Measurements from ENCODE around the gene ARCN1. TPM values are rescaled to one million over a fixed set of nuclear protein-coding genes. Genes with fewer than 3 reads are reported as not detected.
A peak's percentile ranks its signal among the peaks of the same experiment; 100 is the strongest.

The ARCN1 gene
- total and polyA plus RNA-seq, 2 donors (not counting 1 experiment from before 2014, with no cell fraction given) = 42.9 to 83.2 TPM

GRCh38 chr11:118621784-118622375 is 49.7 kb downstream of the ARCN1 start:
- no peaks in the 10 kb centered on the region for H3K9me3 ChIP-seq (ENCODE audit: control extremely low read depth in 1 of 3, control insufficient read depth in 2 of 3, insufficient read depth in 1 of 3, low read length in 2 of 3)
- intact Hi-C loops (cut with micrococcal nuclease) = no loop called here
- Mint-ChIP-seq H3K27ac (no peak overlapping the region), H3K9me3 (ENCODE audit: insufficient read depth) (no peaks in the 10 kb centered on the region), H3K4me1 (peaks cover 14% of the 10 kb centered on the region), H3K27me3 (peaks cover 34% of the 10 kb centered on the region), H3K4me3 (peak overlapping the region; percentile 59)
- H3K4me1 ChIP-seq (ENCODE audit: control insufficient read depth in 2 of 2, insufficient read depth in 2 of 2, low read length in 2 of 2) = peaks cover 8 to 12% of the 10 kb centered on the region in 2 donors
- ATAC-seq (ENCODE audit: low read depth) (no peak), DNase-seq (no peak)
- H3K4me2 ChIP-seq (replicated peaks; ENCODE audit: low read depth, low read length, poor library complexity, severe bottlenecking) = peak overlapping the region; percentile 79
- no peaks in the 10 kb centered on the region for H3K79me2 ChIP-seq (ENCODE audit: control insufficient read depth, insufficient read depth, low read length)
- peaks cover 0 to 25% (median 12%) of the 10 kb centered on the region in 4 experiments for H3K27me3 ChIP-seq (replicated peaks in 1 of 4; ENCODE audit: control extremely low read depth in 1 of 4, control insufficient read depth in 3 of 4, insufficient read depth in 4 of 4, low read length in 3 of 4)
- H3K9ac ChIP-seq (ENCODE audit: low read length) = peak overlapping the region; percentile 37
- TF ChIP-seq EZH2 (IDR thresholded peaks at IDR 0.05; ENCODE audit: borderline replicate concordance, insufficient read depth, low read depth, low read length, poor library complexity, severe bottlenecking) = no peak
- TF ChIP-seq CTCF (IDR thresholded peaks at IDR 0.05) = no peak
- ChIA-PET CTCF (interaction anchor here (0.5 to 0.8 kb wide), 2 partner anchors 14 to 411 kb away, joined by 3 to 5 read pairs; partner anchors contain the start of gene PHLDB1), POLR2A (interaction anchor here (1.0 kb wide), 1 partner anchor 15 kb away, joined by 5 read pairs; the partner anchor contains the start of gene PHLDB1)
- H3K27ac ChIP-seq (ENCODE audit: low read length in 2 of 2) = no peak overlapping the region
- 93% methylated on average over 1 of the region's 4 CpGs for WGBS (ENCODE audit: insufficient coverage)
- no peaks in the 10 kb centered on the region for H4K20me1 ChIP-seq (ENCODE audit: control insufficient read depth, insufficient read depth, low read length, poor library complexity, severe bottlenecking)
- no peaks in the 10 kb centered on the region for H3K36me3 ChIP-seq (replicated peaks in 1 of 2; ENCODE audit: control extremely low read depth in 1 of 2, control insufficient read depth in 1 of 2, extremely low read depth in 1 of 2, insufficient read depth in 2 of 2, low read length in 1 of 2)
- no peak overlapping the region for H2AFZ ChIP-seq (ENCODE audit: insufficient read depth, low read depth, low read length, poor library complexity, severe bottlenecking)
- H3K4me3 ChIP-seq (ENCODE audit: control extremely low read depth in 1 of 5, extremely low read depth in 1 of 5, insufficient read depth in 1 of 5, low read depth in 2 of 5, low read length in 4 of 5) = no peak overlapping the region

Data from B cell (primary cell).